Gastrocnemius medialis (tissue), 4 donors: ENCODE measurements around the gene ZNF407. TPM values are rescaled to one million over a fixed set of nuclear protein-coding genes. Genes with fewer than 3 reads are reported as not detected.

Experiments used
- ATAC-seq, 2 donors: fragments of 150-250 bp; one replicate each; pipeline ENCODE4 v1.9.1; 2016
- DNase-seq, 2 donors: peaks; one replicate each; pipeline ENCODE4 v3.0.0-alpha.2; 2019
- H3K27ac ChIP-seq, 4 donors: fragments of 200-600 bp; sonication (generic); 1 replicate in 1 of 4; 2 replicates in 3 of 4; pipeline ENCODE4 v1.5.1; 2016 to 2018; ENCODE audit warnings: mild to moderate bottlenecking in 2 of 4, moderate library complexity in 1 of 4
- H3K27me3 ChIP-seq, 3 donors: fragments of 200-600 bp; sonication (generic) in 2 of 3; 1 replicate in 1 of 3; 2 replicates in 2 of 3; pipeline versions ENCODE4 v1.5.1 to v1.6.0; 2016 to 2019; ENCODE audit warnings: mild to moderate bottlenecking in 1 of 3, moderate library complexity in 1 of 3
- H3K36me3 ChIP-seq, 2 donors: fragments of 200-600 bp; sonication (generic) in 1 of 2; one replicate each; pipeline ENCODE4 v1.5.1; 2017 to 2018
- H3K4me1 ChIP-seq, 2 donors: fragments of 200-600 bp; sonication (generic) in 1 of 2; one replicate each; pipeline ENCODE4 v1.5.1; 2016 to 2017; ENCODE audit warnings: mild to moderate bottlenecking in 2 of 2
- H3K4me3 ChIP-seq, 4 donors: fragments of 200-600 bp; sonication (generic) in 3 of 4; 1 replicate in 1 of 4; 2 replicates in 3 of 4; pipeline ENCODE4 v1.5.1; 2016 to 2019; ENCODE audit warnings: mild to moderate bottlenecking in 2 of 4
- H3K9me3 ChIP-seq, 3 donors: fragments of 200-600 bp; sonication (generic) in 2 of 3; 1 replicate in 1 of 3; 2 replicates in 2 of 3; pipeline ENCODE4 v1.5.1; 2016 to 2019
- CTCF ChIP-seq, 5 experiments: fragments of 450-650 bp in 3 of 5; fragments of 200-600 bp in 2 of 5; sonication (generic) in 2 of 5; IDR thresholded peaks in 4 of 5; conservative IDR thresholded peaks in 1 of 5; 1 replicate in 4 of 5; 2 replicates in 1 of 5; pipeline ENCODE4 v1.5.1; 2016 to 2019; ENCODE audit warnings: antibody characterized with exemption in 5 of 5, mild to moderate bottlenecking in 3 of 5, moderate library complexity in 3 of 5
- POLR2A ChIP-seq, 2 donors: fragments of 450-650 bp; IDR thresholded peaks; one replicate each; pipeline ENCODE4 v1.6.1; 2017; ENCODE audit warnings: antibody characterized with exemption in 2 of 2, mild to moderate bottlenecking in 2 of 2, moderate library complexity in 2 of 2
- in situ Hi-C, 4 donors: fragments of 200-750 bp; cut with MboI; loops; one replicate each; pipeline versions ENCODE4 v1.15.0 to v1.8.0; 2017; ENCODE audit warnings: low sequenced_read_pairs in 4 of 4
- intact Hi-C: fragments of 100-400 bp; cut with DNase I; formaldehyde crosslinking; loops from one replicate; pipeline ENCODE4 v1.15.1; 2023; ENCODE audit warnings: low total_unique reads
- total RNA-seq, 4 donors: library from RNA; depleted of rRNA; stranded (reverse); fragments of >200 nt; gene quantifications; one replicate each; pipeline versions ENCODE4 v1.1.0 to v1.2.3, GENCODE V29; 2016

The ZNF407 gene
- total RNA-seq, 4 donors from 2014 or later = 5.9 to 11.4 (median 9.2) TPM

- intact Hi-C loops (no loop called here), in situ Hi-C loops (no loop called here)
- peaks cover 0 to 4% of the 10 kb centered on the region in 2 donors for H3K4me1 ChIP-seq
- H3K4me3 ChIP-seq = no peak overlapping the region
- H3K9me3 ChIP-seq = no peaks in the 10 kb centered on the region
- TF ChIP-seq POLR2A (IDR thresholded peaks at IDR 0.05) = no peak
- TF ChIP-seq CTCF (IDR thresholded peaks at IDR 0.05 in 4 of 5, conservative IDR thresholded peaks at IDR 0.05 in 1 of 5) = no peak
- no peaks in the 10 kb centered on the region for H3K36me3 ChIP-seq
- ATAC-seq = no peak
- no peaks in the 10 kb centered on the region for H3K27me3 ChIP-seq
- H3K27ac ChIP-seq = no peak overlapping the region
- no peak for DNase-seq
Observed at GRCh38 chr18:74702950-74703349, 105.3 kb downstream of the ZNF407 start.

- Histone ChIP-seq H3K27ac (no peak overlapping the region), H3K9me3 (no peaks in the 10 kb centered on the region), H3K4me1 (peaks cover 0 to 8% of the 10 kb centered on the region in 2 donors), H3K4me3 (no peak overlapping the region), H3K27me3 (no peaks in the 10 kb centered on the region), H3K36me3 (no peaks in the 10 kb centered on the region)
- in situ Hi-C loops (no loop called here), intact Hi-C loops (no loop called here)
- DNase-seq (no peak), ATAC-seq (no peak)
- no peak for TF ChIP-seq POLR2A (IDR thresholded peaks at IDR 0.05)
- no peak for TF ChIP-seq CTCF (IDR thresholded peaks at IDR 0.05 in 4 of 5, conservative IDR thresholded peaks at IDR 0.05 in 1 of 5)
Observed at GRCh38 chr18:74708169-74708568, 110.5 kb downstream of the ZNF407 start.

GRCh38 chr18:74709452-74709851 lies 111.8 kb downstream of the ZNF407 start:
- intact Hi-C loops = no loop called here

GRCh38 chr18:74714120-74714519 lies 116.5 kb downstream of the ZNF407 start:
- H3K4me1 ChIP-seq = no peaks in the 10 kb centered on the region
- no peaks in the 10 kb centered on the region for H3K9me3 ChIP-seq
- ATAC-seq = no peak
- TF ChIP-seq POLR2A (IDR thresholded peaks at IDR 0.05) (no peak), CTCF (IDR thresholded peaks at IDR 0.05 in 4 of 5, conservative IDR thresholded peaks at IDR 0.05 in 1 of 5) (no peak)
- in situ Hi-C loops = loop anchor here in 1 of 4 donors (10.0 kb wide), 1 partner anchor 61 kb away; no protein-coding TSS in a partner anchor
- no peak for DNase-seq
- no peaks in the 10 kb centered on the region for H3K36me3 ChIP-seq
- intact Hi-C loops = no loop called here
- H3K4me3 ChIP-seq = no peak overlapping the region
- no peaks in the 10 kb centered on the region for H3K27me3 ChIP-seq
- no peak overlapping the region for H3K27ac ChIP-seq

More at GRCh38 chr18:74709452-74709851, 111.8 kb downstream of the ZNF407 start:
- H3K4me1 ChIP-seq = peaks cover 0 to 8% of the 10 kb centered on the region in 2 donors
- no peak for DNase-seq
- H3K27ac ChIP-seq = no peak overlapping the region
- no peak overlapping the region for H3K4me3 ChIP-seq
- no peaks in the 10 kb centered on the region for H3K9me3 ChIP-seq
- TF ChIP-seq CTCF (IDR thresholded peaks at IDR 0.05 in 4 of 5, conservative IDR thresholded peaks at IDR 0.05 in 1 of 5) = no peak
- no peak for TF ChIP-seq POLR2A (IDR thresholded peaks at IDR 0.05)
- no peaks in the 10 kb centered on the region for H3K27me3 ChIP-seq
- H3K36me3 ChIP-seq = no peaks in the 10 kb centered on the region
- in situ Hi-C loops = no loop called here
- ATAC-seq = no peak

- DNase-seq = no peak
- TF ChIP-seq POLR2A (IDR thresholded peaks at IDR 0.05) (no peak), CTCF (IDR thresholded peaks at IDR 0.05 in 4 of 5, conservative IDR thresholded peaks at IDR 0.05 in 1 of 5) (no peak)
- Histone ChIP-seq H3K4me3 (no peak overlapping the region), H3K27me3 (no peaks in the 10 kb centered on the region), H3K4me1 (no peaks in the 10 kb centered on the region), H3K27ac (no peak overlapping the region), H3K9me3 (no peaks in the 10 kb centered on the region), H3K36me3 (no peaks in the 10 kb centered on the region)
- intact Hi-C loops (no loop called here), in situ Hi-C loops (loop anchor here in 1 of 4 donors (10.0 kb wide), 1 partner anchor 60 kb away; no protein-coding TSS in a partner anchor)
- ATAC-seq = no peak
Observed at GRCh38 chr18:74714791-74715190, 117.1 kb downstream of the ZNF407 start.
